OCI-LY7 (cell line): ENCODE results near the gene TIAL1. TPM values are rescaled to one million over a fixed set of nuclear protein-coding genes. Genes with fewer than 3 reads are reported as not detected.

Experiments
- BruUV-seq: library from RNA; stranded (reverse); fragments of 400-500 nt; replicated peaks from 2 replicates; lab custom pipeline; 2021; lab: Mats Ljungman, UMichigan
- CTCF ChIA-PET: fragments of 300-600 bp; sonication (Branson Sonifier 250); formaldehyde crosslinking; loops from one replicate; lab custom pipeline; 2022; ENCODE audit warnings: antibody characterized with exemption; ENCODE audit not compliant: unreplicated experiment; lab: Charles Lee
- POLR2A ChIA-PET: fragments of 300-600 bp; sonication (Branson Sonifier 250); formaldehyde crosslinking; loops from one replicate; lab custom pipeline; 2022; ENCODE audit warnings: antibody characterized with exemption; lab: Charles Lee
- DNase-seq: peaks from one replicate; pipeline ENCODE4 v3.0.0-alpha.2; 2015; ENCODE audit warnings: low spot score
- H2AFZ ChIP-seq: fragments of 200-600 bp; sonication (generic), shearing (Covaris generic); 2 replicates; pipeline ENCODE4 v1.6.1; 2014; ENCODE audit warnings: mild to moderate bottlenecking, antibody characterized with exemption, low read length, moderate library complexity
- H3K27ac ChIP-seq: fragments of 200-600 bp; sonication (generic); 2 replicates; pipeline ENCODE4 v1.5.1; 2014; ENCODE audit warnings: mixed run types, low read depth, mild to moderate bottlenecking, moderate library complexity, low read length, inconsistent platforms; ENCODE audit not compliant: poor library complexity, severe bottlenecking
- H3K36me3 ChIP-seq: fragments of 200-600 bp; sonication (generic); 2 replicates; pipeline ENCODE4 v1.6.1; 2014; ENCODE audit warnings: mild to moderate bottlenecking, antibody characterized with exemption, low read length, moderate library complexity, mixed read lengths; ENCODE audit not compliant: insufficient read depth
- H3K4me1 ChIP-seq: fragments of 200-600 bp; sonication (generic); 2 replicates; pipeline ENCODE4 v1.5.1; 2014; ENCODE audit warnings: mild to moderate bottlenecking, low read length; ENCODE audit not compliant: insufficient read depth, poor library complexity, severe bottlenecking
- H3K4me2 ChIP-seq: fragments of 200-600 bp; sonication (generic); 2 replicates; pipeline ENCODE4 v1.6.1; 2014; ENCODE audit warnings: mild to moderate bottlenecking, low read length
- H3K4me3 ChIP-seq: fragments of 200-600 bp; sonication (generic); 2 replicates; pipeline ENCODE4 v1.5.1; 2014; ENCODE audit warnings: mild to moderate bottlenecking, low read depth, low read length; ENCODE audit not compliant: poor library complexity, severe bottlenecking
- H3K79me2 ChIP-seq: fragments of 200-600 bp; sonication (generic); 2 replicates; pipeline ENCODE4 v1.6.1; 2016; ENCODE audit warnings: low read depth, mild to moderate bottlenecking, low read length, moderate library complexity, mixed read lengths; ENCODE audit not compliant: insufficient read depth
- H3K9me2 ChIP-seq: fragments of 200-600 bp; sonication (generic); 2 replicates; pipeline ENCODE4 v1.6.1; 2016; ENCODE audit warnings: mild to moderate bottlenecking, low read length, mixed read lengths; ENCODE audit not compliant: insufficient read depth
- H3K9me3 ChIP-seq: fragments of 200-600 bp; sonication (generic); 2 replicates; pipeline ENCODE4 v1.6.1; 2014; ENCODE audit warnings: mild to moderate bottlenecking, mixed run types, low read length, mixed read lengths
- H4K20me1 ChIP-seq: fragments of 200-600 bp; sonication (generic); 2 replicates; pipeline ENCODE4 v1.6.1; 2014; ENCODE audit warnings: mild to moderate bottlenecking, antibody characterized with exemption, low read length, moderate library complexity, mixed read lengths; ENCODE audit not compliant: insufficient read depth
- EZH2phosphoT487 ChIP-seq: fragments of 200-600 bp; sonication (generic); IDR thresholded peaks from 2 replicates; pipeline ENCODE4 v1.6.1; 2018; ENCODE audit warnings: low read depth, borderline replicate concordance, mild to moderate bottlenecking, mixed run types, antibody characterized with exemption, low read length, moderate library complexity, mixed read lengths
- intact Hi-C: fragments of 100-400 bp; cut with micrococcal nuclease; formaldehyde crosslinking; loops from one replicate; pipeline ENCODE4 v1.10.0; 2022; ENCODE audit not compliant: unreplicated experiment
- total RNA-seq, 2 experiments: library from RNA; depleted of rRNA in 1 of 2; stranded (reverse); fragments of >200 nt in 1 of 2; shearing (Covaris generic) in 1 of 2; gene quantifications; 2 replicates each; pipeline ENCODE4 v1.2.3, GENCODE V29; 2014 to 2022
- TF ChIP-seq, protein P1 (sequence below): fragments of 200-600 bp; sonication (generic); conservative IDR thresholded peaks from 2 replicates; pipeline ENCODE4 v1.5.1; 2014; ENCODE audit warnings: mild to moderate bottlenecking, antibody characterized with exemption, low read length, moderate library complexity, mixed read lengths

TIAL1 gene
- total RNA-seq, 2 experiments from 2014 or later = 61.1 to 172 TPM

DNA sequence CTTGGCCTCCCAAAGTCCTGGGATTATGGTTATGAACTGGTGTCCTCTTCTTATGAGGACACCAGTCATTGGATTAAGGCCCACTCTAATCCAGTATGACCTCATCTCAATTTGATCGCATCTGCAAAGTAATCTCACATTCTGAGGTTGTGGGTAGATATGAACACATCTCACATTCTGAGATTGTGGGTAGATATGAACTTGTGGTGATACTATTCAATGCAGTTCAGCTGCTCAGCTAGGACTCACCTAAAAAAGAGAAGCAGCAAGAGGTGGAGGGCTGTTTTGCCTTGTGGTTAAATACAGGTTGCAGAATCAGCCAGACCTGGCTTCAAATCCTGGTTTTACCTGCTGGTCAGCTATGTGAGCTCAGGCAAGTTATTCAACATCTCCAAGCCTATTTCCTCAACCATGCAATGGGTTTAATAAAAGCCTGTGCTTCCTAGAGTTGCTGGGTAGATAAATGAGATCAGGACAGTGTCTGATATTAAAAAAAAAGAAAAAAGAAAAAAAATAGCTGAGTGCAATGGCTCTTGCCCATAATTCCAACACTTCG is 45.9 kb upstream of the TIAL1 start:
- no TSS peak for BruUV-seq
- TF ChIP-seq, protein P1, sequence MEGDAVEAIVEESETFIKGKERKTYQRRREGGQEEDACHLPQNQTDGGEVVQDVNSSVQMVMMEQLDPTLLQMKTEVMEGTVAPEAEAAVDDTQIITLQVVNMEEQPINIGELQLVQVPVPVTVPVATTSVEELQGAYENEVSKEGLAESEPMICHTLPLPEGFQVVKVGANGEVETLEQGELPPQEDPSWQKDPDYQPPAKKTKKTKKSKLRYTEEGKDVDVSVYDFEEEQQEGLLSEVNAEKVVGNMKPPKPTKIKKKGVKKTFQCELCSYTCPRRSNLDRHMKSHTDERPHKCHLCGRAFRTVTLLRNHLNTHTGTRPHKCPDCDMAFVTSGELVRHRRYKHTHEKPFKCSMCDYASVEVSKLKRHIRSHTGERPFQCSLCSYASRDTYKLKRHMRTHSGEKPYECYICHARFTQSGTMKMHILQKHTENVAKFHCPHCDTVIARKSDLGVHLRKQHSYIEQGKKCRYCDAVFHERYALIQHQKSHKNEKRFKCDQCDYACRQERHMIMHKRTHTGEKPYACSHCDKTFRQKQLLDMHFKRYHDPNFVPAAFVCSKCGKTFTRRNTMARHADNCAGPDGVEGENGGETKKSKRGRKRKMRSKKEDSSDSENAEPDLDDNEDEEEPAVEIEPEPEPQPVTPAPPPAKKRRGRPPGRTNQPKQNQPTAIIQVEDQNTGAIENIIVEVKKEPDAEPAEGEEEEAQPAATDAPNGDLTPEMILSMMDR = no peak
- peaks cover 5% of the 10 kb centered on the region; the same call in 1 of the 2 replicates for H3K9me3 ChIP-seq
- POLR2A ChIA-PET = no interaction called here
- intact Hi-C loops = no loop called here
- no peak overlapping the region for H3K4me2 ChIP-seq
- H3K27ac ChIP-seq = no peak overlapping the region
- no peaks in the 10 kb centered on the region for H3K79me2 ChIP-seq
- H2AFZ ChIP-seq = no peak overlapping the region
- no peaks in the 10 kb centered on the region for H3K9me2 ChIP-seq
- H3K4me1 ChIP-seq = no peaks in the 10 kb centered on the region
- DNase-seq = no peak
- no peaks in the 10 kb centered on the region for H4K20me1 ChIP-seq
- CTCF ChIA-PET = no interaction called here
- no peak overlapping the region for H3K4me3 ChIP-seq
- H3K36me3 ChIP-seq = no peaks in the 10 kb centered on the region

- BruUV-seq = no TSS peak
- POLR2A ChIA-PET = no interaction called here
- DNase-seq = no peak
- H3K4me2 ChIP-seq = no peak overlapping the region
- intact Hi-C loops = no loop called here
- H3K9me2 ChIP-seq = no peaks in the 10 kb centered on the region
- TF ChIP-seq EZH2phosphoT487 = no peak
- H3K9me3 ChIP-seq = peaks cover 5% of the 10 kb centered on the region; the same call in 1 of the 2 replicates
- H3K36me3 ChIP-seq = no peaks in the 10 kb centered on the region
- no peaks in the 10 kb centered on the region for H4K20me1 ChIP-seq
- H3K4me3 ChIP-seq = no peak overlapping the region
- H3K4me1 ChIP-seq = no peaks in the 10 kb centered on the region
- H3K79me2 ChIP-seq = no peaks in the 10 kb centered on the region
- CTCF ChIA-PET = no interaction called here
- H3K27ac ChIP-seq = no peak overlapping the region
- no peak overlapping the region for H2AFZ ChIP-seq
Observed at GRCh38 chr10:119640875-119641526, 44.2 kb upstream of the TIAL1 start.

DNA sequence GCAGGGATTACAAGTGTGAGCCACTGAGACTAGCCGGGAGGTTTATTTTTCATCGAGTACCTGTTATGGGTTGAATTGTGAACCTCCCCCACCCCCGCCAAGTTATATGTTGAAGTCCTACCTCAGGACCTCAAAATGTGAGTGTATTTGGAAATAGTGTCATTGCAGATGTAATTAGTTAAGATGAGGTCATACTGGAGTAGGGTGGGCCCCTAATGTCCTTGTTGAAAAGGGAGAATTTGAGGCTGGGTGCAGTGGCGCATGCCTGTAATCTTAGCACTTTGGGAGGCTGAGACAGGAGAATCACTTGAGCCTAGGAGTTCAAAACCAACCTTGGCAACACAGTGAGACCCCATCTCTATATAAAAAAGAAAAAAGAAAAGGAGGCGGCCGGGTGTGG is 43.6 kb upstream of the TIAL1 start:
- POLR2A ChIA-PET = no interaction called here
- peaks cover 5% of the 10 kb centered on the region; the same call in 1 of the 2 replicates for H3K9me3 ChIP-seq
- BruUV-seq = no TSS peak

More for the DNA sequence above, 43.6 kb upstream of the TIAL1 start:
- Histone ChIP-seq H2AFZ (no peak overlapping the region), H3K79me2 (no peaks in the 10 kb centered on the region), H3K4me3 (no peak overlapping the region), H3K4me2 (no peak overlapping the region), H3K9me2 (no peaks in the 10 kb centered on the region), H3K27ac (no peak overlapping the region), H3K4me1 (no peaks in the 10 kb centered on the region), H3K36me3 (no peaks in the 10 kb centered on the region), H4K20me1 (no peaks in the 10 kb centered on the region)
- DNase-seq = no peak
- intact Hi-C loops = no loop called here
- CTCF ChIA-PET = no interaction called here
- no peak for TF ChIP-seq EZH2phosphoT487
- TF ChIP-seq, protein P1 = no peak
